Fibroblast of pulmonary artery (primary cell): ENCODE results near the gene NFS1.
"Not testable (repeated sequence)": the region's sequence is repeated elsewhere in the genome, so short reads cannot be mapped to it uniquely, and the experiment has no call there.

ENCODE experiments used
- DNase-seq: peaks from one replicate; pipeline ENCODE4 v3.0.0-alpha.2; 2010; ENCODE audit warnings: low read depth
- H3K4me3 ChIP-seq: replicated peaks from 2 replicates; pipeline ENCODE4 v1.5.1; 2011; ENCODE audit warnings: low read depth, mild to moderate bottlenecking, control low read depth, low read length, moderate library complexity
- TF ChIP-seq, protein P1 (sequence below): IDR thresholded peaks from 2 replicates; pipeline ENCODE4 v1.5.1; 2011; ENCODE audit warnings: mild to moderate bottlenecking, control low read depth, low read length, inconsistent platforms; ENCODE audit errors: missing control alignments

The NFS1 gene

DNA sequence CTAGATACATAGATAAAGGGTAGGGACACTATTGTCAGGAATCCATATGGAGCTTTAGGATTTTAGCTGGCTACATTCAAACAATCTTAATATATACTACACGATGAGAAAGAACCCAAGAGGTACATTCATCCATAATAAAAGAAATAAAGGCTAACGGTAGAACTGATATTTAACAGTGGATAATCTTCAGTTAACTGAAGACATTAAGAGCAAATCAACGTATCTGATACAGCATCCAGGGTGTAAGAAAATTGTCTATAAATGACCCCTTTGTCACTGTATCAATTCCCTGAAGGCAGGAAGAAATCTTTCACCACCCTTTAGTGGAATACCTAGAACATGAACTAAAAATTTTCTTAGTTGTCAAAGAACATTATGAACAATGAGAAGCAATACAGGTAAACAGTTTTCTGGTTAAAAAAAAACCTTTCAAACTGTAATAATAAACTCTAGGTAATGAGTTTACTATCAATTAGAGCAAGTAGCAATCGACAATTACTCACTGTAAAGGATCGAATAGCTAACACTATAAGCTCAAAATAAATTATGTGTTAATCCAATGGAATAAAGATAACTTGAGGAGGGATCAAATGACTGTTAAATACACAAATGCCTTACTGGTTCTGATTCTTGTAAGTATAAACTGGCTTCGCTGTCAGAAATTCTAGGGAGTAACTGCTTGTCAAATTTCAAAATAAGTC lies 11.9 kb upstream of the NFS1 start:
- no peak for DNase-seq
- TF ChIP-seq, protein P1, sequence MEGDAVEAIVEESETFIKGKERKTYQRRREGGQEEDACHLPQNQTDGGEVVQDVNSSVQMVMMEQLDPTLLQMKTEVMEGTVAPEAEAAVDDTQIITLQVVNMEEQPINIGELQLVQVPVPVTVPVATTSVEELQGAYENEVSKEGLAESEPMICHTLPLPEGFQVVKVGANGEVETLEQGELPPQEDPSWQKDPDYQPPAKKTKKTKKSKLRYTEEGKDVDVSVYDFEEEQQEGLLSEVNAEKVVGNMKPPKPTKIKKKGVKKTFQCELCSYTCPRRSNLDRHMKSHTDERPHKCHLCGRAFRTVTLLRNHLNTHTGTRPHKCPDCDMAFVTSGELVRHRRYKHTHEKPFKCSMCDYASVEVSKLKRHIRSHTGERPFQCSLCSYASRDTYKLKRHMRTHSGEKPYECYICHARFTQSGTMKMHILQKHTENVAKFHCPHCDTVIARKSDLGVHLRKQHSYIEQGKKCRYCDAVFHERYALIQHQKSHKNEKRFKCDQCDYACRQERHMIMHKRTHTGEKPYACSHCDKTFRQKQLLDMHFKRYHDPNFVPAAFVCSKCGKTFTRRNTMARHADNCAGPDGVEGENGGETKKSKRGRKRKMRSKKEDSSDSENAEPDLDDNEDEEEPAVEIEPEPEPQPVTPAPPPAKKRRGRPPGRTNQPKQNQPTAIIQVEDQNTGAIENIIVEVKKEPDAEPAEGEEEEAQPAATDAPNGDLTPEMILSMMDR = no peak
- no peak overlapping the region for H3K4me3 ChIP-seq

DNA sequence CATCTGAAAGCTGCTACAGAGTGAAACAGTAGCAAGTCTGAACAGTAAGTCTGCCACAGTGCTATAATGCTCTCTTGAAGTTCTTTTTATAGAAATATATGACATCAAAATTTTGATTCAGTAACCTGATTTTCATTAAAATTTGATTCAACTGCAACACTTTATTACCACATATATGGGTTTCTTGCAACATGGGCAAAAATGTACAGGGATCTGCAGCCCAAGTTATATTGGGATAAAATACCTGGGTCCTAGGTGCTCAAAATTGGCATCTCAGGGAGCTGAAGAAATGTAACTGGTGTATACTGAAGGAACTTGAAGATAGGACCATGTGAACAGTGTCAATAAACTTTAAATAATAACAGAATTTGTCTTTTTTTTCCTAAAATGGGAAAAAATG lies 10.9 kb upstream of the NFS1 start:
- H3K4me3 ChIP-seq = no peak overlapping the region
- TF ChIP-seq, protein P1 = no peak
- no peak for DNase-seq

DNA sequence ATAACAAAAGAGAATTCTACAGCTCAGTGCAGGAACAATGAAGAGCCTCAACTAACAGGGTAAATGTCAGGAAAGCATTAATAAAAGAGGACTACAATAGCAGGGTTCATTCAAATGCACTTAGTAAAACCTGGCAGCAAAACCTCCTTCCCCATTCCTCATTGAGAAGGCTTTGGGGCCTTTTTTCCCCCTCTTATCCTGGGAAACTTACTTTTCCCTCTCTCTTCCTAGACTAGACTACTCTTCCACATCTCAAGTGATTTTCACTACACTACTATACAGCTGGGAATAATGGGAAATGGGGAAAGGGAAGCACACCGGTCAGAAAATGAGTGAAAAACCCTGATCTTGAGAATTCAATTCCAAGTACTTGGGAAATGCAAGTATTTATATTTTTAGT lies 10.1 kb upstream of the NFS1 start:
- no peak for DNase-seq
- H3K4me3 ChIP-seq = no peak overlapping the region
- TF ChIP-seq, protein P1 = no peak

DNA sequence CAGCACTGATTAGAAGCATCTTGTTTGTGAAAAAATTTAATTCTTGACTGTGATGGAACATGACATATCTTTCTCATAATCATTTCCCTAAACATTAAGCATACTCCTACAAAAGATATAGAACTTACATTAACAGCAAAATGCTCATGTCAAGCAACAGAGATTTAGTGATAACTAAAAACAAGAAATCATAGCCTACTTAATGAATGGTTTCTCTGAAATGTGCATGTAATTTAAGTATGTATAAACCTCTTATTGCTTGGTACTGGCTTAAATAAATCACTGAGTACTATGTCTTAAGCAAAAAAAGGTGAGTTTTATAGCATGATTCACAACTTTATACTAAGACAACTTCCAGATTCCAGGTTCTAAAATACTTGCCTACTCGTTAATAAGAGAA lies 9.3 kb upstream of the NFS1 start:
- H3K4me3 ChIP-seq = no peak overlapping the region
- TF ChIP-seq, protein P1 = no peak

DNA sequence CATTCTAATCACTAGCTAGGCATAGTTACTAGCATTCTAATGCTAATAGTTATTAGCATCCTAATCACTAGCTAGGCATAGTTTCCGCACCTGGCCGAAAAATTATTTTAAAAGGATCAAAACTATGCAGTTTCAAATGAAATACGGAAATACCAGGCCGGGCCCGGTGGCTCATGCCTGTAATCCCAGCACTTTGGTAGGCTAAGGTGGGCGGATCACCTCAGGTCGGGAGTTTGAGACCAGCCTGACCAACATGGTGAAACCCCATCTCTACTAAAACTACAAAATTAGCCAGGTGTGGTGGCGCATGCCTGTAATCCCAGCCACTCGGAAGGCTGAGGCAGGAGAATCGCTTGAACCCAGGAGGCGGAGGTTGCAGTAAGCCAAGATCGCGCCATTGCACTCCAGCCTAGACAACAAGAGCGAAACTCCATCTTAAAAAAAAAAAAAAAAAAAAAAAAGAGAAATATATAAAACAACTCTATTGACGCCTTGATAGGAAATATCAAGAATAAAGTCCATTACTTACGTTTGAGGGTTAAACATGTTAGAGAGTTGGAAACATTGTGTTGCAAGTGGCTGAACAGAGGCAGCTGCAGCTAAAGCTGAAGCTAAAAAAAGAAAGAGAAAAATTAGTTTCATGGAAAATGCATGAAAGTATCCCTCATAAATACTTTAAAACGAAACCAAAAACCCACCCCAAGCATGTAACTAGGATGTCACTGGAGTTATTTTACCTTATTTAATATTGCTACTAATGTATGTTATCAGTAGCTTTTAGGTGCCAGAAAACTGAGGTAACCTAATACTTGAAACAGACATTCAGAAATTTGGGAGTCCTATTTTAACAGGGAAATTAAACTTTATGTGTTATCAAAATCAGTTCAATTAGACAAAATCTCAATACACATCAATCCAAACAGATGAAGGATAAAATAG lies 7.7 kb upstream of the NFS1 start:
- DNase-seq, H3K4me3 ChIP-seq: not testable (repeated sequence)

More for the DNA sequence above, 9.3 kb upstream of the NFS1 start:
- DNase-seq = no peak

DNA sequence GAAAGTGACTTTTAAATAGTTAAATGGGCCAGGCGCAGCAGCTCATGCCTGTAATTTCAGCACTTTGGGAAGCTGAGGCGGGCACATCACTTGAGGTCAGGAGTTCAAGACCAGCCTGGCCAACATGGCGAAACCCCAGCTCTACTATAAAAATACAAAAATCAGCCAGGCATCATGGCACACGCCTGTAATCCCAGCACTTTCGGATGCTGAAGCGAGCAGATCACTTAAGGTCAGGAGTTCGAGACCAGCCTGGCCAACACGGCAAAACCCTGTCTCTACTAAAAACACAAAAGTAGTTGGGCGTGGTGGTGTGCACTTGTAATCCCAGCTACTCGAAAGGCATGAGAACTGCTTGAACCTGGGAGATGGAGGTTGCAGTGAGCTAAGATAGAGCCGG lies 6.7 kb upstream of the NFS1 start:
- not testable (repeated sequence) for DNase-seq

DNA sequence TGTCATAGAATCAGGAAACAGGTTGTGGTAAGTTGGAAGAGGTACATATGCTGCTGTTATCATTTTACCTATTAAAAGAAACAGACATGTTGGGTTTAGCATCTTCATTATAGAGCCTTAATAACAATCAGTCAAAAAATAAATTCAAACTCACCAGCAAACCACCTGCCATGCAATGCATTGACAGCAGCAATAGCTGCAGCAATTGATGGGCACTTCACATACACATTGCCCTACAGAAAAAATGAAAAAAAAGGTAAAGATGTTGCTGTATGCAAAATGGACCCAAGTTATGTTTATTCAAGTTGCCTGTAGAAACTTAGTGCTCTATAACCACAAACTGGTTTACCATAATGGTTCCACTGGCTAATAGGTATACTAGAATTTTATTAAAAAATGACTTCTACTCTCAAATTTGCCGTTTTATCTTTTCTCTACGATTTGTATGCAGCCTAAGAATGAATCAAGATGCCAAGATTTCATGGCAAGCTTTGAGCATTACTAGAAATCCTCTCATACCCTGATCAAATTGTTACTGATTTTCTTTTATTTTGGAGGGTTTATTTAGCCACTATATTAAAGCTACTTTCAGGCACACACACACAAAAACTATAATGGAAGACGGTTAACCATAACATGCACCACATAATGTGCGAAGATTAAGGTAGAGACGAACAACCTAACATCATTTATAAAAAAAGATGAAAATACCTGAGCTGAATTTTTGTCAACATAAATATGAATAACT lies 5.5 kb upstream of the NFS1 start:
- TF ChIP-seq, protein P1 = no peak
- no peak for DNase-seq
- no peak overlapping the region for H3K4me3 ChIP-seq

More for the DNA sequence above, 6.7 kb upstream of the NFS1 start:
- not testable (repeated sequence) for H3K4me3 ChIP-seq
